ENCODE data around the gene SCFD1.

DNA sequence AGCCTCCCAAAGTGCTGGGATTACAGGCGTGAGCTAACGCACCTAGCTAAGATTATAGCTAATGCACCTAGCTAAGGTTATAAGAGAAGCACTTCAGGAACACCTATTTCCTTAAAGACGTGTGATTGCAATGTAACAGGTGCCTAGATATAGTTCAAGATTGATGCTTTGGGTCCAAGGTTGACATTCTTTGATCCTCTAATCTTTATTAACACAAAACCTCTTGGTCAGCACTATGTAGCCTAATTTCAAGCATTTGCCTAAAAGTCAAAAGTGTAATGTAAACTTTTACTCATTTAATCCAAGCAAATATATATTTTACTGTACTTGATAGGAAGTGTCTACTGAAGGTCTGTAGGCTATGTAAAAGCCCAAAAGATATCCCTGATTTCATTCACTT is 36.5 kb downstream of the SCFD1 start:
- TF ChIP-seq, protein P1, sequence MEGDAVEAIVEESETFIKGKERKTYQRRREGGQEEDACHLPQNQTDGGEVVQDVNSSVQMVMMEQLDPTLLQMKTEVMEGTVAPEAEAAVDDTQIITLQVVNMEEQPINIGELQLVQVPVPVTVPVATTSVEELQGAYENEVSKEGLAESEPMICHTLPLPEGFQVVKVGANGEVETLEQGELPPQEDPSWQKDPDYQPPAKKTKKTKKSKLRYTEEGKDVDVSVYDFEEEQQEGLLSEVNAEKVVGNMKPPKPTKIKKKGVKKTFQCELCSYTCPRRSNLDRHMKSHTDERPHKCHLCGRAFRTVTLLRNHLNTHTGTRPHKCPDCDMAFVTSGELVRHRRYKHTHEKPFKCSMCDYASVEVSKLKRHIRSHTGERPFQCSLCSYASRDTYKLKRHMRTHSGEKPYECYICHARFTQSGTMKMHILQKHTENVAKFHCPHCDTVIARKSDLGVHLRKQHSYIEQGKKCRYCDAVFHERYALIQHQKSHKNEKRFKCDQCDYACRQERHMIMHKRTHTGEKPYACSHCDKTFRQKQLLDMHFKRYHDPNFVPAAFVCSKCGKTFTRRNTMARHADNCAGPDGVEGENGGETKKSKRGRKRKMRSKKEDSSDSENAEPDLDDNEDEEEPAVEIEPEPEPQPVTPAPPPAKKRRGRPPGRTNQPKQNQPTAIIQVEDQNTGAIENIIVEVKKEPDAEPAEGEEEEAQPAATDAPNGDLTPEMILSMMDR (IDR thresholded peaks at IDR 0.05): no peak
- no peak for TF ChIP-seq POLR2A (IDR thresholded peaks at IDR 0.05)

Data from right lobe of liver (tissue), 4 donors.